HG03432 (cell line): ENCODE measurements around the gene TLCD4.

Experiments used
- ATAC-seq: cut with Tn5 transposase; IDR thresholded peaks from one replicate; pipeline ENCODE4 v1.9.1; 2021; ENCODE audit warnings: mild to moderate bottlenecking, moderate library complexity; ENCODE audit not compliant: unreplicated experiment

TLCD4 gene

DNA sequence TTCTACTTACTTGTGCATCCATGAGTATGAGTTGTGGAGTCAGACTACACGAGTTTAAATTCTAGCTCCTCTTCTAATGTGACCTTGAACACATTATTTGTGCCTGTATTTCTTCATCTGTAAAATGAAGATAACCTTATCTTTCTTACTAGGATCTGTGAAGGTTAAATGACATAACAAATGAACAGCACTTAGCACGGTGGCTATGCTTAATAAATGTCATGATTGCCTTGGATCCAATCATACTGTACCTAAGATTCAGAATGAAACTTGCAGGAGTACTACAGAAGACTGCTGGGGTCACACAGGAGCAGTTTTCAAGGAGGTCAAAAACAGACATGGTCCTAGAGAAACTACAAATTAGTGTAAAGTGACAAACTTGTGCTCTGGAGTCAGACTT is 22.2 kb upstream of the TLCD4 start:
- no peak for ATAC-seq

DNA sequence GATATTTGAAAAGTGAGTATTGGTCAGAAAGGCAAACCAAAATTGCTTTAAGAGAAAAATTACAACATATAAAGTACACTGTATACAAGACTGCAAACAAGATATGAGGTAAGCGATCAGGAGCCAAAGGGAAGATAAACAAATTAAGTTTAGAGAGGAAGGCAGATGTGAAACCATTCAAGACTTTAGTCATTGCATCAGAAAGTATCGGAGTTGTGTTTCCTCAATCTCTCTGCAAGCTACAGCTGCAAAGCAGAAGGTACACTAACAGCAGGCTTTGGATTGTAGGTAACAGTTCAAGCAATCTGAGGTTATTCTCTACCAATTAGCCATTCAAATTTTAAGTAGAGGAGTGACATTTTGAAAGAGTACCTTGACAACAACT is 21.3 kb upstream of the TLCD4 start:
- peak; percentile 82 for ATAC-seq

DNA sequence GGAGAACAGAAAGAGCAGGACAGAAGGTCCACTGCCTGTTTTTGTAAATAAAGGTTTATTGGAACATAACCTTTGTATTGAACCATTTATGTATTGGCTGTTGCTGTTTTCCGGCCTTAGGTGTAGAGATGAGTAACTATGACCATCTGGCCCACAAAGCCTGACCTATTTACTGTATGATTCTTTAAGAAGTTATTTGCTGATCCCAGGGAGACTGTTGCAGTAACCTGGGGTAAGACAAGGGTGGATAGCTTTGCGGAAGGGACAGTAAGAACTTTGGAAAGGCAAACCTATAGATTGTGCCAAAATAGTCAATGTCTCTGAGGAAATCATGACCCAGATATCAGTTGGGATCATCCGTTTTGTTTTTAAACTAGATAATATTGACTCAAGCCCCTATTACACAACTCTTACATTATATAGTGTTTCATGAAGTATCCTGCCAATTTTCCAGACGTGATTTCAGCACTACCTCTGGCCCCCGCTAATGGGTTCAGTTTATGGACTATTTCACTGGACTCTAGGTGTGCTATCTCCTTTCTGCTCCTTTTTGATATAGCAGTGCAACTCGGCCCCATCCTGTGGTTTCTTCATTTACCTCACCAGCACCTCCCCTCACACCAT is 20.8 kb upstream of the TLCD4 start:
- ATAC-seq: peak; percentile 36

DNA sequence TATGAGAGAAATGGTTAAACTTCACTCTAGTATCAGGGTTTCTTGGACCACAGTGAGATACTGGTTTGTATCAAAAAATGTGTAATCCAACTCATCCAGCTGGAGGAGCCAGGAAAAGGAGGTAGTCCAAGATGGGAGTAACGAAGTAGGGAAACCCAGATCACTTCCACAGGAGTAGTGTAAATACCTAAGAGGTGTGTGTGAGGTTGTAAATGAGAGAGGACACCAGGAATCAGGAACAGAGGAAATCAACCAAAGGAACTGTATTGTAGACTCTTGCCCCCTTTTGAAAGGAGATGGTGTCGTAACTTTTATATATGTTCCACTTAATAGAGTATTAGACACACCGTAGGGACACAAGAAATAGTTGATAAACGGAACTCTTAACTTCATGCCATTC is 19.7 kb upstream of the TLCD4 start:
- no peak for ATAC-seq

DNA sequence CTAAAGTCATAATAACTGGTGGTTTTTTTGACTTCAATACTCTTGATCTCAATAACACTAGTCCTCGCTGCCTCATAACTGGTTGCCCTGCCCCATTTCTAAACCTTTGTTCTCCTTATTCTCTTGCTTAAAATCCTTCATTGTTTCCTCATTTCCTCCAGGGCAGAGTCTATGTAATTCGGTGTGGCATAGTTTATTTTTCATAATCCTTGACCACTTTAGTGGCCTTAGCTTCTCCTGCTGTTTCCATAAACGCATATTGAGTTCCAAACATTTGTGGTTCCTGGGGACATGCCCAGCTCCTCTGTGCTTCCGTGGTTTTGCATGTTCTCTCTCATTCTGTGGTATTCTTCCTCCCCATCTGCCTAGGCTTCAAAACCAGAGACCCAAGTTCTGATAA is 19.0 kb upstream of the TLCD4 start:
- no peak for ATAC-seq

DNA sequence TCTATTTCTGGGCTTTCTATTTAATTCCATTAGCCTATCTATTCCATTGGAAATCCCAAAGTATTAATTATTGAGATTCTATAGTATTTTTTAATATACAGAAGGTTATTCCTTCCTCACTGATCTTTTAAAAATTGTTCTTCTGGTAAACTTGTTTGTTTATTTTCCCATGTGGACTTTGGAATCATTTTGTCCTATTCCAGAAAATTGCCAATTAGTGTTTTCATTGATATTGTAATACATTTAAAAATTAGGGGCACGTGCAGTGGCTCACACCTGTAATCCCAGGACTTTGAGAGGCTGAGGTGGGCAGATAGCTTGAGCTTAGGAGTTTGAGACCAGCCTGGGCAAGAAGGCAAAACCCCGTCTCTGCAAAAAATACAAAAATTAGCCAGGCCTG is 8.4 kb upstream of the TLCD4 start:
- no peak for ATAC-seq

DNA sequence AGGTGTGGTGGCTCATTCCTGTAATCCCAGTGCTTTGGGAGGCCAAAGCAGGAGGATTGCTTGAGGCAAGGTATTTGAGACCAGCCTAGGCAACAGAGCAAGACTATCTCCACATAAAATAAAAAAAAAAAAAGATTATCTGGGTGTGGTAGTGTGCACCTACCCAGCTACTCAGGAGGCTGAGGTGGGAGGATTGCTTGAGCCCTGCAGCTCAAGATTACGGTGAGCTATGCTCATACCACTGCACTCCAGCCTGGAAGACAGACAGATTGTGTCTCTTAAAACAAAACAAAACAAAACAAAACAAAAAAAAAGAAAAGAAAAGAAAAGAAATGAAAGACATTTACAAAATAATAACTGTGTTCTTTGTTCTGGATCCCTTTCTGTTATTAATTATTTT is 6.1 kb upstream of the TLCD4 start:
- ATAC-seq: no peak

DNA sequence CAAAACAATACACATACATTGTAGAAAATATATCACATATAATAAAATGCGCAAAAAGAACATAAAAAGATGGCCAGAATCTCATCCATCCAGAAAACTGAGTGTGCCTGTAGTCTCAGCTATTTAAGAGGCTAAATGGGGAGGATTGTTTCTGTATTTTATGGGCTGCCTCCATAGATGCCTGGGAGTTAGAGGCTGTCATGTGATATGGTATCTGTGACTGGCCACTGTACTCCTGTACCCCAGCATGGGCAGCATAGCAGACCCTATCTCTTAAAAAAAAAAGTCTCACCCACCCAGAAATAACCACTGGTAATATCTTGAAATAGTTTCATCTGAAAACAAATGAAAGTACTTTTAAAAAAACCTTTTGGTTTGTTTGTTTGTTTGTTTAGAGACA is 3.5 kb upstream of the TLCD4 start:
- no peak for ATAC-seq

DNA sequence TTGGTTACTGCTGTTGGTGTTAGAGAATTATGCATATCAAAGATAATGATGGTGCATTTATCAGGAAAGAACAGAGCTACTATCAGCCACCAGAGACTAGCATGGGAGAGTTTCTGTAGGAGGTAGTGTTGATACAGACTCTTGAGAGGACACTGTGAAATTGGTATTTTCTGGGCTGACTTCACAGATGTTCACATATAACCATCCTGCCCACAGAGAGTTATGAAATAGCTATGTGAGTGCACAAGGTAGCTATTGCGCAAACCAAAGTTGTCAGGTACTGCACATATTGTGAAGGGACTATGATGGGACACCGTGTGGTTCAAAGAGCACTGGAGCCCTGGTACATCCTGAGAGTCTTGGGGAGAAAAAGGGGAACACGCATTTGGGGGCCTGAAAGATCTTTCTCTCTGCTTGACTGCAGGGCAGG is 1.4 kb upstream of the TLCD4 start:
- ATAC-seq: no peak

DNA sequence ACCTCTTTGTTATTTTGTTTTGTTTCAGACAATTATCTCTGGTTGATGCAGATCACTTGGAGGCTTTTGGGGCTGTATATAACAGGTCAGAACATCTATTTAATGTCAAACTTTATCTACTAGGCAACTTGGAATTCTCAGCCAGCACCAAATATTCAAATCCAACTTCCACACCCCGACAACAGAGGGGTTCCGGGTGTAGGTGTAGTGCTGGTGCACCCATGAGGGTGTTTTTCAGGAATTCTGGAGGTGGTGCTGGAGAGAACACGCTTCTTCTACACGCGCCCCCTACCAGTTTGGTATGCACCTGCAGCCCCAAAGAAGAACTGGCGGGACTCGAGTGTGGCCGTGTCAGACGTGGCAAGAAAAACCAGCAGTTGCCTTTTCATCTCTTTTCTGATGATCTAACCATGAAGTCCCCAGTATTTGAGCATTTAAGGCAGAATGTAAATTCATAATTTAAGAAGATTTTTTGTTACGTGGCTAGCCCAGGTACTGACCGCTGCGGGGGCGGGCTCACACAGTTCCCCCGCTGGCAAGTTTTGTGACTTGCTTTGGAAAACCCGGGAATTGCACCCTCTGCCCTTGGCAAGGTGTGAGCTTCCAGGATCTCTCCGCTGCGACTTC is 462 bp upstream of the TLCD4 start:
- ATAC-seq: peak; percentile 73

DNA sequence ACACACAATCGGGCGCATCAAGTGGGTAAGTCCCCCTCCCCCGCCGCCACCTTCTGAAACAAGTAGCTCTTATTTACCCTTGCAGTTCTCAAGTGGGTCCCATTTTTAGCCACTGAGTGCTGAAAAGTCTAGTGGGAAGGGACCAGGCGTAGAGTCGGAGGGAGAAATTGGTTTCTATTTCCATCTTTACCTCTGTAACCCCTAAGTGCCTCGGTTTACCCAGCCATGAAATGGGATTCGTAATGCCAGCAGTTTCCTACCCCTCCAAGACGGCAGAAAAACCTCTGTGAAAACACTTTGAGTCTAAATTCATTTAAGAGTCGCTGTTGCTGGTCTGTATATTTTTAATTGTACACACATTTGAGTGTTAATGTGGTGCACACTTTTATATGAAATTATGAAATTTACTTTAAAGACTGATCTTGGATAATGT is 928 bp downstream of the TLCD4 start:
- ATAC-seq: no peak

DNA sequence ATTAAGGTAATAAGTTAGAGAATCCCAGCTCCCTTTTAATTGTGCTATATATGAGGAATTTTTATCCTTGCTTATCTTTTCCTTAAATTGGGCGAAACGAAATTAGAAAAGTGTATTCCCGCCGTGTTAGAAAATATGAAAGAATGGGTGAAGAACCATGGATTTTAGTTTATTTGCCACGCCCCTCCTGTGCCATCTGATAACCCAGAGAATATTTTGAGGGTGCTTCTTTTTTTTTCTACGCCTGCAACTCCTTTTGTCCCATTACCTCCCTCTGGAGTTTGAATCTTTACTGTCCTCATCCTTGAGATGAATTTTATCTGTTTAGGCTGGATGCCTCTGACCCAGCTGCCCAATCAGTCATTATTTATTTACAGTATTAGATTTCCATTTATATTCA is 1.6 kb downstream of the TLCD4 start:
- ATAC-seq: no peak

DNA sequence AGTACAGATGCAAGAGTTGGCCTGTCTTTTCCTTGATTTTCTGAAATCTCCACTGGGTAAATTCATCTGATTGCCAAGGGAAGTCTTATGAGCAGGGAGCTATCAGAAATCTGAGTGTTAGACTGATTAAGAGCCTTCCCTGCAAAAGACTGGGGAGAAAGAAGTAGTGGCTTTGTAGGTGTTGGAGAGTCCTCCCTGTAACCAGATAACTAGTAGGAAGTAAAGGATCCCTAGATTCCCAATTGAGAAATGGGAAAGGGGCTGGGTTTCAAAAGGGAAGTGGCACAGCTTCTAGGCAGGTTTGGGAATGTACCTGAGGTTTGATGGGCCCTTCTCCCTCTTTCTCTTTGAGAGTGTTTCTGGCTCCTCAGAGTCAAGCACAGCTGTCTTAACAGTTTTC is 2.1 kb downstream of the TLCD4 start:
- no peak for ATAC-seq

DNA sequence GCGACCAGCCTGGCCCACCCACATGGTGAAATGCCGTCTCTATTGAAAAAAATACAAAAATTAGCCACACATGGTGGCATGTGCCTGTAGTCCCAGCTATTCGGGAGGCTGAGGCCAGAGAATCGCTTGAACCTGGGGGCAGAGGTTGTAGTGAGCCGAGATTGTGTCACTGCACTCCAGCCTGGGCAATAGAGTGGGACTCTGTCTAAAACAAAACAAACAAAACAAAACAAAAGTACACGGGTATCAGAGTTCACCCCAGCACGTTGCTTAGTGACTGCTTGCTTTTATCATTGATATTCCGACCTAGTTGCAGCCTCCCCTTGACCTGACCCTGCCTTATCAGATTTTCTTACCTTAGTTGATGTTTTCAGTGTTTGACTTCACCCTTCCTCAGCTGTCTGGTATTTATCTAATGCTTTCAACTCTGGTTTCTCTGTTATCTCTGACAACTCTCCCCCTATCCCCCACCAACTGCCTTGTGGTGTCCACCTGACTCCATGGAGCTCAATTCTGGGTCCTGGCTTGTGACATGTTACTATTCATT is 5.1 kb downstream of the TLCD4 start:
- no peak for ATAC-seq

DNA sequence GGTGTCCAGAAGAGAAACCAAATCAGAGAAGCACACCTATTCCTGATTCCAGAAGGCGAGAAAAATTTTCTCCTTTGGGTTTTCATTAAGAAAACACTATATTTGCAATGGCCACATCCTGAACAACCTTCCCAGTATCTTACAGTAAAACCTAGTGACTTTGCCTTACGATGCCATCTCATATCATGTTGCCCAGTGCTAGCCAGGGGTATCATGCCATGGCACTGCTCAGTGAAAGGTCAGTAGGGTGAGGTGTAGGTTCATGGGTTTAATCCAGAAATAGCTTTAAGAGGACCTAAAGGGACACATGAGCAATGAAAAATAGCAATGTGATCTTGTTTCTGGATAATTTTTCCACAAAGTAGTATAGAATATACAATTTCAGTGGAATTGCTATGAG is 7.2 kb downstream of the TLCD4 start:
- no peak for ATAC-seq

DNA sequence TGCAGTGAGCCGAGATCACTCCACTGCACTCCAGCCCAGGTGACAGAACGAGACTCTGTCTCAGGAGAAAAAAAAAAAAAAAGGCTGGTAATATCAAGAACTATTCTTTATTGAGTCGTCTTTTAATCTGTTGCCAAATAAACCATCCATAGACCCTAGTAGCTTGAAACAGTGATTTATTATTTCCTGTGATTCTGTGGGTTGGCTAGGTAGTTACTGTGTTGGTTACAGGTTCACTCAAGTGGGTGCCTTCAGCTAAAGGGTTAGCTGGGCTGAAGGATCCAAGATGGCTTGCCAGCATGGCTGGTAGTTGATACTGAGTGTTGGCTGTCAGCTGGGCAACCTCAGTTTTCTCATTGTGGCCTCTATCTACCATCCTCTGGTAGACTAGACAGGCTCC is 9.2 kb downstream of the TLCD4 start:
- no peak for ATAC-seq

DNA sequence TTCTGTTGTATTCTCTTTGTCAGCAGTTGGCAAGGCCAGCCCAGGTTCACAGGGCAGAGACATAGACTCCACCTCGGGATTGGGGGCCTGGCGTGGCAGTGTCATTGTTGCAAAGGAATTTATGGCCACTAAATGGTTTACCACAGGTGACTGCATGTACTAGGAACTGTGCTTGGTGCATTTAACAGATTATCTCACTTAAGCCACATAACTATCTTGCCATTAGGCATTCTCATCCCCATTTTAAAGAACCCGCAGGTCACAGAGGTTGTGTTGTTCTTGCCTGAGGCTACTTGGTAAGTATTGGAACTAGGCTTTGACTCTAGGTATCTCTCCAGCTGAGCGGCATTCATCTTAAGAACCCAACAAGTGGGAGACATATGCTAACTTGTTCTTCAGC is 9.7 kb downstream of the TLCD4 start:
- no peak for ATAC-seq

DNA sequence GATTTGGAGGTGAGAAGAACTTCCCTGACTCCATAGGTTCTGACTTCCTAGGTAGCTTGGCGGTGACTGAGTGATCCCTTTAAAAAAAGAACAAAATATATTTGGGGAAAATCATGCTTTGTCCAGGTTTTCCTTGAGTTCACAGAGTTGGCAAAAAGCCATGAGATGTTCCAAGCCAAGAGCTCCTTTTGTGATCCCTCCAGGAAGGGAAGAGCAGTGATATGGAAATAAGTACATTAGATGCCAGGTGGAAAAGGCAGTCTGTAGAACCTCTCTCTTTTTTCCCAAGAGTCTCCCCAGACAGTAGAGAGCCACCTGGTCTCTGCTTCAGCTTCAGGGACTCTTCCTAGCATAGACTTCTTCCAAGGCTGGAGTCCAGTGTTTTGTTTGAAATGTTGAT is 10.2 kb downstream of the TLCD4 start:
- no peak for ATAC-seq

DNA sequence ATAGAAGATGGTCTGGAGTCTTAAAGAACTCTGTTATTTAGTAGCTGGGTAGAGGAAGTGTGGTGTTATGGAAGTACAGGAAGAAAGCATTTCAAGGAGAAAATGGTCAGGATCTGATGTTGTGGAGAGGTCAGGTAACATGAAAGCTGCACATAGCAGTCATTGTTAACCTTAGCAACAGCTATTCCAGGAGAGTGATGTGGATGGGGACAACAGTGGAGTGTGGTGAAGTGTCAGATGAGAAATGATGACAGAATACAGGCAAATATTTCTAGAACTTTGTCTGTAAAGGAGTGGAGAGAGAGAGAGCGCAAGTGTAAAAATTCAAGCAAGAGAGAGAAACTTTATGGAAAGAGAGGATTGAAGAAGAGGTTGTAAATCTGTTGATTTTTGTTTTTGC is 15.6 kb downstream of the TLCD4 start:
- no peak for ATAC-seq

DNA sequence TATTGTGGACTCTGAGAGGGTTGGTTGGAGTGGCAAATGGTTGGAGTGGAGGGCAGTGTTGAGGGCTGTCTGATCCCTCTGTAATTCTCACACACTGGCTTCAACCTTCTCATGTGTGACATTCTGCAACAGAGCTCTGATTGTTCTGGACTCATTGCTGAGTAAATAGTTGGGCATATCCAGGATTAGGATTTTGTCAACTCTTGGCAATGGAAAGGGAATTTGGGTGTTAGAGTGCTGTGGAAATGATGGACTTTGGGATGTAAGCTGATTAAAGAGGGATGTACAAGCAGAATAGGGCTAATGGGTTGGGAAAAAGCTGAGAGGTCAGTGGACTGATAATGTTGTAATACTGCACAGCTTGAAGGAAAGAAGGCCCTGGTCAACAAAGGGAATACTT is 16.5 kb downstream of the TLCD4 start:
- ATAC-seq: no peak

DNA sequence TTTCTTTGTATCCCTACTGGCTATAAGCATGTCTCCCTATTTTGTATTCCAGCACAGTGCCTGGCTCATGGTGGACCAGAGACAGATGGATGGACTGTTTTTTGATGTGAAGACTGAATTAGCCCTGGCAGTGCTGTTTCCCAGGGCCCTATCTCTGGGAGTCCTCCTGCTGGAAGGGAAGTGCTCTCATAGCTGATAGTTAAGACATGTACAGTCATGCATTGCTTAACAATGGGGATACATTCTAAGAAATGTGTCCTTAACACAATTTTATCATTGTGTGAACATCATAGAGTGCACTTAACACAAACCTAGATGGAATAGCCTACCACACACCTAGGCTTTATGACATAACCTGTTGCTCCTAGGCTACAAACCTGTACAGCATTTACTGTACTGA is 21.1 kb downstream of the TLCD4 start:
- ATAC-seq: no peak

DNA sequence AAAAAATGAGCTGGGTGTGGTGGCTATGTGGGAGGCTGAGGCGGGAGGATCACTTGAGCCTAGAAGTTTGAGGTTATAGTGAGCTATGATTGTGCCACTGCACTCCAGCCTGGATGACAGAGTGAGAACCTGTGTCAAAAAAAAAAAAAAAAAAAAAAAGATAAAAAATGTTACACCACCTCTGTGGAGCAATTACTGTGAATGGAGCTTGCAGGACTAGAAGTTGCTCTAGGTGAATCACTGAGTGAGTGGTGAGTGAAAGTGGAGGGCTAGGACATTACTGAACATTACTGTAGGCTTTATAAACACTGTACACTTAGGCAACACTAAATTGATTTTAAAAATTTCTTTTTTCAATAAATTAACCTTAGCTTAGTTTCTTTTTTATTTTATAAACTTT is 21.9 kb downstream of the TLCD4 start:
- no peak for ATAC-seq

DNA sequence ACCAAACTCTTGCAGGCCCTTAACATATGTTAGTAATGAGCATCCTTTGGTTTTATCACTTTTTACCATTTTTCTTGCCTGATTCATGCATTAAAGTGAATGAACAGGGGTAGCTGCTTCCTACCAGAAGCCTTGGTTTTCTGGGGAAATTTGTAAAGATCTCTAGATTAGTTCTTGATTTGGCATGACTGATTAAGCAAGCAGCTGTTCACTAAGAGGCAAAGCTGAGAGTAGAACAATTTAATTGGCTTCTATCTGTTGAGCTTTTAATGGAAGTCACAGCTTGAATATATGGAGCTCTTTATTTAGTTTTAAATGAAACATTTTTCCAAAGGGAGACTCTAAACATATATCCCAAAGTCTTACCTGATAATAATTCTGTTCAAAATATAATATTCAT is 23.6 kb downstream of the TLCD4 start:
- ATAC-seq: no peak
